ENCODE data around the gene ZNF326. TPM values are rescaled to one million over a fixed set of nuclear protein-coding genes. Genes with fewer than 3 reads are reported as not detected.

Gene ZNF326
- total and polyA plus RNA-seq, 4 experiments from 2014 or later = 2.1 to 20.6 (median 10.8) TPM

DNA sequence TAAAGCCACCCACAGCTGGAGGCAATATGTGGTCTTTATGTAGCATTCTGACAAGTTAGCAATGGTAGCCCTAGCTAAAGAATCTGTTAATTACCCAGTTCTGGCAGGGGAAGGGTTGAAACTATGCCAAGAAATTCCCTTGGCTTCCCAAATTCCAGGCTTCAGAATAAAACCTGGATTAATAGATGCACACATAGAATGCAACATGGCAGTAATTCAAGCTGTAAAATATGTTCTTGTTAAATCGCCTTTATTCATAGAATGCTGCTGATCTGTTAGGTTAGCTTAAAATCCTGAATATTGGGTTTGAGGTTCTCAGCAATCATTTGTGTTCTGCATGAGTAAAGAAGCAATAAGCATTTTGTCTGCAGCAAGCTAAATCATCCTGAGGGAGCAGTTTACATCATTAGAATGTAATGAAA lies 80.1 kb downstream of the ZNF326 start:
- ChIA-PET POLR2A (ENCODE audit: partially characterized antibody) (no interaction called here), CTCF (ENCODE audit: partially characterized antibody) (no interaction called here)
- no peaks in the 10 kb centered on the region for H3K36me3 ChIP-seq (ENCODE audit: insufficient read depth, low read length)
- Mint-ChIP-seq H3K27ac (no peak overlapping the region), H3K36me3 (no peaks in the 10 kb centered on the region), H3K27me3 (peaks cover 5 to 16% of the 10 kb centered on the region in 2 donors), H3K4me3 (no peak overlapping the region), H3K9me3 (no peaks in the 10 kb centered on the region), H3K4me1 (peaks cover 0 to 3% (median 2%) of the 10 kb centered on the region in 4 donors)
- DNase-seq = no peak
- intact Hi-C loops (cut with micrococcal nuclease) = no loop called here
- H3K9me3 ChIP-seq (ENCODE audit: control insufficient read depth in 1 of 2, low read length in 2 of 2) = no peaks in the 10 kb centered on the region
- no peak overlapping the region for H3K4me3 ChIP-seq (ENCODE audit: low read length in 2 of 2)
- no peaks in the 10 kb centered on the region for H3K27me3 ChIP-seq (ENCODE audit: insufficient read depth, low read length)
- no peak overlapping the region for H3K27ac ChIP-seq (ENCODE audit: low read depth, low read length)
- no peaks in the 10 kb centered on the region for H3K4me1 ChIP-seq (ENCODE audit: insufficient read depth, low read length)

DNA sequence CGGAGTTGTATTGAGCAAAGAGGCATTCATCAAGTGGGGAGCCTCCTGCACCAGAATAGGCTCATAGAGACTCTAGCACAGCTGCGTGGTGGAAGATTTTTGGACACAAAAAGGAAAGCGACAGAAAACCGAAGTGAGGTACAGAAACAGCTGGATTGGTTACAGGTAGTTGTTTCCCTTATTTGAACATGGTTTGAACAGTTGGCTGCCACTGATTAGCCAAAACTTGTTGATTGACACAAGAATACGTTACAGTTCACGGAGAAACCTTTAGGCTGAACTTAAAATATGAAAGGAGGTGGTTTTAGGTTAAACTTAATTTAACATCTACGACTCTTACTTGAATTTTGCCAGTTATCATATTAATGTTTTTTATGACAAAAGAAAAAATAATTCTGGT lies 89.1 kb downstream of the ZNF326 start:
- intact Hi-C loops (cut with micrococcal nuclease) = no loop called here
- CTCF ChIA-PET (ENCODE audit: partially characterized antibody) = no interaction called here
- Histone ChIP-seq H3K36me3 (ENCODE audit: insufficient read depth, low read length) (no peaks in the 10 kb centered on the region), H3K27me3 (ENCODE audit: insufficient read depth, low read length) (no peaks in the 10 kb centered on the region), H3K4me1 (ENCODE audit: insufficient read depth, low read length) (no peaks in the 10 kb centered on the region), H3K4me3 (ENCODE audit: low read length in 2 of 2) (no peak overlapping the region), H3K9me3 (ENCODE audit: control insufficient read depth in 1 of 2, low read length in 2 of 2) (no peaks in the 10 kb centered on the region), H3K27ac (ENCODE audit: low read depth, low read length) (no peak overlapping the region)
- no peaks in the 10 kb centered on the region for H3K36me3 Mint-ChIP-seq
- peaks cover 8 to 10% of the 10 kb centered on the region in 2 donors for H3K27me3 Mint-ChIP-seq
- H3K9me3 Mint-ChIP-seq = peaks cover 0 to 2% (median 0%) of the 10 kb centered on the region in 8 donors
- no peaks in the 10 kb centered on the region for H3K4me1 Mint-ChIP-seq
- H3K27ac Mint-ChIP-seq = no peak overlapping the region
- DNase-seq = no peak
- H3K4me3 Mint-ChIP-seq = no peak overlapping the region
- POLR2A ChIA-PET (ENCODE audit: partially characterized antibody) = no interaction called here

Other genes with a start within 250 kb of the ZNF326 start
- 10 to 100 TPM; 56.8 to 63.2 TPM for gene LRRC8D, start 174.1 kb upstream of the ZNF326 start, total RNA-seq
- gene LRRC8D, start 174.1 kb upstream of the ZNF326 start, polyA plus RNA-seq = 10 to 100 TPM; 70.1 to 72.7 TPM

Data from CD4-positive, alpha-beta memory T cell (primary cell).